GM21717 (cell line): Measurements from ENCODE around the gene HSPG2.

Experiments
- ATAC-seq: cut with Tn5 transposase; IDR thresholded peaks from one replicate; pipeline ENCODE4 v1.9.1; 2021; ENCODE audit warnings: mild to moderate bottlenecking, moderate library complexity; ENCODE audit not compliant: unreplicated experiment

Gene HSPG2

DNA sequence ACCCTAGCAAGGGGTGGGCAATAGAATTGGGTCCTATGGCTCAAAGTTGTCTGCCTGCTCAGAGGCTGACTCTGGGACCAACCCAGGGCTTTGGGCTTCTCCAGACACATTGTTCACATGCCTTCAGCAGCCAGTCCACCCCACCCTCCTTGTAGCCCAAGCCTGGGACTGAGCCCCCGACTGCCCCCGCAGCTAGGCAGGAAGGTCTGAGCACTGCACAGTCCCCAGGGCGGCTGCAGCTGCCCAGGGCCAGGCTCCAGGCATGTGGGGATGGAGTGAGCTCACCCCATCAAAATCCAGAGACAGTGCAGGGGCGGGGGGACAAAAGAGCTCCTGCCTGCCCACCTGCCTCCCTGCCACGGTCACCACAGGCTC, 35.6 kb downstream of the HSPG2 start:
- no peak for ATAC-seq

GRCh38 chr1:21900766-21901472, 36.2 kb downstream of the HSPG2 start:
- ATAC-seq: no peak

DNA sequence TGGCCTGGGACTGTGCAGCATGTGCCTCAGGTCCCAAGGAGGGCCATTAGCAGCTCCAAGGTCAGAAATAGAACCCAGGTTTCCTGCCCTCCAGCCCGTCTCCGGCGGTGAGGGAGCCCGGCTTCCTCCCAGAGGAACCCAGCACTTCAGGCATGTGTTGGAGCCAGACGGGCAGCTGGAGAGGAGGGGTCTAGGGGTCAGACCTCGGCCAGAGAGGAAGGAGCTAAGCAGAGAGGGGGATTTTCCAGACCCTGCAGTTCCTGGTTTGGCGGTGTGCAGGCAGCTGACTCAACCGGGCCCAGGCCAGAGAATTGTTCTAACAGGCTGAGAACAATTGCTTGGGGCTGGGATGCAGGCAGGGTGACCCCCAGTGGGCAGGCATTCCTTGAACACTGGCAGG, 37.1 kb downstream of the HSPG2 start:
- no peak for ATAC-seq

- ATAC-seq: no peak
Observed at GRCh38 chr1:21899267-21899810, 37.8 kb downstream of the HSPG2 start.

DNA sequence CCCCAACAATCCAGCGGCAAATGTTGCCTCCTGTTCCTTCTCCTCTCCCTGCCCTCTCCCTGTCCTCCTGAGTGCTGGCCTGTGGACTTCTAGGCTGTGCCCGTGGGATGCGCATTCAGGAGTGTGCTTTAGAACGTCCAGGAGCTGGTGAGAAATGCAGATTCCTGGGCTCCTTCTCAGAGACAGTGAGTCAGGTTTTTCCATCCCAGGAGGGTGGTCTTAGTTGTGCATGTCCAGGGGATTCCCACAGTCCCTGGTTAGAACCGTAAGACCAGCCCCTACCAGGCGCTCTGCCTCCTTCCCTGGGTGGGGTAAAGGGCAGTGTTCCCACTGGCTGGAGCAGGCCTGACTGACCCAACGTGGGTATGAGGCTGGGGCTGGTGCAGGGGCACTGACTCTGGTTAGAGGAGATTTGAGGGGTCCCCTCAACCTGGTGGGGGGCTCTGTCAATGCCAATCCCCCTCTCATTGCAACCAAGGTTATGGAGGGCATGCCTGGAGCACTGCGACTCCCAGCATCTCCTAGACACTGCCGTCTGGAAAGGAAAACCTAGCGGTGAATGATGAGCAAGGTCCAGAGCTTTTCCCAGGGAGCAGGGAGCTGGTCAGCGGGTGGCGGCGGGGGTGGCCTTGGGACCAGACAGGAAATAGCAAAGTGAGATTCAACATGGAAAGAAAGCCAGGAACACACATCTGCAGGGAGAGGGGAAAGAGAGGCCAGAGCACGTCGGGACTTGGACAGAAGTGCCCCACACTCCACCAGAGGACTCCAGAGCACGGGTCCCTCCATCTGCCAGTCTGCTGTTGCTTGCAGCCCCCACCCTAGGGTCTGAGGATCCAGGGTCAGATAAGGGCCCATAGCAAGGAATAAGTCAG, 38.5 kb downstream of the HSPG2 start:
- ATAC-seq: no peak

GRCh38 chr1:21897844-21898243, 39.3 kb downstream of the HSPG2 start:
- no peak for ATAC-seq

GRCh38 chr1:21896652-21897532, 40.2 kb downstream of the HSPG2 start:
- ATAC-seq: no peak

GRCh38 chr1:21896026-21896425, 41.1 kb downstream of the HSPG2 start:
- ATAC-seq: no peak

- ATAC-seq: no peak
Observed at GRCh38 chr1:21894034-21894881, 42.9 kb downstream of the HSPG2 start.

GRCh38 chr1:21893046-21893805, 43.9 kb downstream of the HSPG2 start:
- ATAC-seq: no peak

DNA sequence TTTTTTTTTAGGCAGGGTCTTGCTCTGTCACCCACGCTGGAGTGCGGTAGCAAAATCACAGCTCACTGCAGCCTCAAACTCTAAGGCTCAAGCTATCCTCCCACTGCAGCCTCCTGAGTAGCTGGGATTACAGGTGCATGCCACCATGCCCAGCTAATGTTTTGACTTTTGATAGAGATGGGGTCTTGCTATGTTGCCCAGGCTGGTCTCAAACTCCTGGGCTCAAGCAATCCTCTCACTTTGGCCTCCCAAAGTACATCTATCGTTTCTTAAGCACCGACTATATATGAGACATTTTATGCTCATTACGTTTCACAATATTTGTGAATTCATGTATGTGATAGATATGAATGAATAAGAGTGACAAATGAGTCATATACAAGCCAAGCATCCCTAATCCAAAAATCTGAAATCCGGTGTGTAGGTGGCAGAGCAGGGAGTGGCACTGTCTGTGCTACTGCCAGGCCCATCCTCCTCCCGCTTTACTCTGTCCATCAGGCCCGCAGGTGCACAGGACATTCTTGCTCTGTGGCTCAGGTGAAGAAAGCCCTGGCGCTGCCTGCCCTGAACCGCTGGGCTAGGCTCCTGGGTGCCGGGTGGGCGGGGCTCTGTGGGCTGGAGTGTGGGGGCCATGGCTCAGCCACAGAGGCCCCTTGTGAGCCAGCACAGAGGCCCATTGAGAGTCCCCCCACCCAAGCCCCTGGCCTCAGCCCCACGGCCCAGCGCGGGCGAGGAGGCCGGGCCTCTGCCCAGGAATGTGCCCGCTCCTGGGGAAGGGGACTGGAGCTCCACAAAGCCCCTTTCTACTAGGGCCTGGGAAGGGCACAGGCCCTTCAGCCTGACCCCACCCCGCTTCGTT, 45.3 kb downstream of the HSPG2 start:
- no peak for ATAC-seq

DNA sequence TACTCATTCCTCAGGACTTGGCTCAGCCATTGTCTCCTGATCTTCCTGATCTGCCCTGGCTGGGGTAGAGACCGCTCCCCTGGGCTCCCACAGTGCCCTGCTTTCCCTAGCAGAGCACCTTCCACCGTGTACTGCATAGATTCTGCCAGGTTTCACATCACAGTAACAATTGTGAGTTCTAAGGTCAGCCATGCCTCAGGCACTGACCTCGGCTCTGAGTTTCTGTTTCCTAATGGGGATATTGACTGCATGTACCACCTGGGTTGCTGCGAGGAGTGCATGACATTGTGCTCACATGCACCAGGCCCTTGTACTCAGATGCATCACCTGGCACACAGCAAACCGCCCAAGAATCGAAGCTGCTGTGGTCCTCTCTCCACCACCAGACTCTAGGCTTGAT, 46.0 kb downstream of the HSPG2 start:
- ATAC-seq: no peak

- ATAC-seq: no peak
Observed at GRCh38 chr1:21888500-21888899, 48.6 kb downstream of the HSPG2 start.

DNA sequence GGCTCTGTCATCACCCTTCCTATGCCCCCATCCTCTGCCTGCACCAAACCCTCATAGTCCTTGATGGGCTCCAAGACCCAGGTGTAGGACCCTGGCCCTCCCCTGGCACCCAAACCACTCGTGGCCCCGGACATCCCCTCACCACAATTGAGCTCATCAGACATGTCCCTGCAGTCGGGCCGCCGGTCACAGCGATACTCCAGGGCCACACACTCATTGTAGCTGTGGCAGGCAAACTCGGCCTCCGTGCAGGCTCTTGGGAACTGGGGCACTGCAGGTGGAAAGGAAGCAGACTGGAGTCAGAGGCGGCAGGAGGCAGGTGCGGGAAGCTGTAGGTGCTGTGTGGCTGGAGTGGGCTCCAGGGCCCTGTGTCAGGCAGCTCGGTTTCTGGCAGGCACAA, 49.3 kb downstream of the HSPG2 start:
- no peak for ATAC-seq

GRCh38 chr1:21887216-21887736, 49.8 kb downstream of the HSPG2 start:
- no peak for ATAC-seq

DNA sequence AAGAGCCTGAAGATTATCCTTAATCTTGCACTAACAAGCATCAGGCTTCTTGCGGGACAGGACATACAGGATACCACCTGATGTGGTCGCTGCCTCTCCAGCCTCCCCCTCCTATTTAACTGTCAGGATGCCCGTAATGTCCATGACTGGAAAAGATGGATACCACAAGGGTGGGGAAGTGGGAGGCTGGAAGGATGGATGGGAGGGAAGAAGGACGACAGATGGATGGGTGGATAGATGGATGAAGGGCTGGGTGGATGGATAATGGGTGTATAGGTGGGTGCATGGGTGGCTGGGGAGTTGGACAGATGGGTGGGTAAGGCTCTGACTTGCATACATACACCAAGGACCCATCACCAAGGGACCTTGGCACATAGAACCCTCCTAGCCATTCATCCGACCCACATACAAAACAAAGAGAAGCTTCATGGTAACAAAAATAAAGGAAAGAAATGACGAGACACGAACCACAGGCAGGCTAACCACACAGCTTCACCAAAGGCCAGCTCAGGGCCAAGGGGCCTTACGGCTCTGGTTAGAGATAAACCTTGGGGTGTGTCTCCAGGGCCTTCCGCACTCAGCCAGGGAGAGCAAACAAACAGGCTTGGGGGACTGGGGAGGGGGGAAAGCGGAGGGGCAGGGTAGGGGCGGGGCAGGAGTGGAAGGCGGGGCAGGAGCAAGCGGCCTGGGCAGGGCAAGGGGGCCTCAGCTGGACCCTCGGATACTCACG, 50.5 kb downstream of the HSPG2 start:
- ATAC-seq: no peak

DNA sequence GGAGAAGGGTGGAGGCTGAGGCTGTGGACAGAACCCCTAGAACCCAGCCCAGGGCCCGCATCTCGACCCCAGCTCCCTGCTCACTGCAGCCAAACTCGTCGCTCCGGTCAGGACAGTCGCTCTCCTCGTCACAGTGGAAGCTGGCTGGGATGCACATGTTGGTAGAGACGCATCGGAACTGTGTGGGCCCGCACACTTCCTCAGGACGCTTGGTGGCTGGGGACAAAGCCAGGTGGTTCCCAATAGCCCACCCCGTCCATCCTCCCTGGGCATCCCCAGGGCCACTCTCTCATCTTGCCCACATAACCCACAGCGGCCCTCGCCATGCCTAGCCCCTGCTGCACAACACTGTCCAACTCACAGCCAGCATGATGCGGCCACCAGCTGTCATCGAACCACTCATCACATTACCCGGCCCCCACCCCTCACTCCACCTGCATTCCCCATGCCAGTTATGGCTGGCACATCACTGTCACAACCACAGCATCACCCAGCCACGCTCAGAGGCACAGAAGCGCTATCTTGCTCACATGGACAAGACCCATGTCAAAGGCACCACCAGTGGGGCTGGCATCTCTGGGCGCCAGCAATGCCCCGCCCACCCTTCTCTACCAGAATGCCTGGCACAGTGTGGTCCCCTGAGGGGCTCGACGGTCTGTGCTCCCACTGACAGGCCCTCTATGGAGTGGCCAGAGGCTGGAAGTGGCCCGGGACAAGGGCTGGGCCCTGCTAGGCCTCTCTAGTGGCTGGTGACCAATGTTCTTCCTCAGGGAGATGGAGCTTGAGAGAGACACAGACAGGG, 51.7 kb downstream of the HSPG2 start:
- no peak for ATAC-seq
